ENCODE data around the gene APCDD1. TPM values are rescaled to one million over a fixed set of nuclear protein-coding genes. Genes with fewer than 3 reads are reported as not detected.
A peak's percentile ranks its signal among the peaks of the same experiment; 100 is the strongest.

The APCDD1 gene
- total and polyA plus RNA-seq, 2 of the 13 experiments (the other 11 are each of a cell fraction or from before 2014, with no cell fraction given): 2.1 to 8.6 TPM

- peak overlapping the region; percentile 67 for H2AFZ ChIP-seq (ENCODE audit: low read length)
- peak overlapping the region; percentile 81 for H3K27ac ChIP-seq (ENCODE audit: extremely low read length, insufficient read depth, low read length)
- no TSS peak for BruUV-seq (replicated peaks)
- DNase-seq (ENCODE audit: low spot score) (no peak), FAIRE-seq (no peak), ATAC-seq (no peak)
- peaks cover 40% of the 10 kb centered on the region for H3K4me1 ChIP-seq (ENCODE audit: insufficient read depth, low read length)
- no peaks in the 10 kb centered on the region for H3K36me3 ChIP-seq (replicated peaks in 1 of 2; ENCODE audit: control insufficient read depth in 1 of 2, insufficient read depth in 2 of 2, low read length in 2 of 2)
- H3K9ac ChIP-seq (ENCODE audit: insufficient read depth, low read depth, low read length): peak overlapping the region; percentile 83
- WGBS (ENCODE audit: low lambda C conversion rate): 59% methylated on average over 7 of the region's 7 CpGs
- H3K27me3 ChIP-seq (ENCODE audit: control insufficient read depth in 1 of 2, insufficient read depth in 2 of 2, low read length in 2 of 2): peaks cover 0 to 4% of the 10 kb centered on the region in 2 experiments; a peak in 2 of 5 replicates
- peak overlapping the region; percentile 29 to 94 (median 93) for H3K4me3 ChIP-seq (replicated peaks in 1 of 3; ENCODE audit: insufficient read depth in 1 of 3, low read depth in 2 of 3, low read length in 3 of 3)
- in situ Hi-C loops (cut with HindIII; ENCODE audit: extremely low pct_ligation_motif_present, low pct_unique_long_range_greater_than_20kb): no loop called here
- H3K9me3 ChIP-seq (ENCODE audit: low read length): no peaks in the 10 kb centered on the region
- POLR2A ChIA-PET: interaction anchor here (0.7 to 1.3 kb wide), 3 partner anchors 10 to 384 kb away, joined by 3 to 6 read pairs (median 3); no protein-coding TSS in a partner anchor
- H3K79me2 ChIP-seq (ENCODE audit: insufficient read depth, low read length): peaks cover 39% of the 10 kb centered on the region
- TF ChIP-seq ZNF619 (CRISPR knock-in tag; IDR thresholded peaks at IDR 0.05) (no peak), ZUFSP (CRISPR knock-in tag; IDR thresholded peaks at IDR 0.05; ENCODE audit: borderline replicate concordance) (no peak), EZH2 (conservative IDR thresholded peaks at IDR 0.05; ENCODE audit: low read depth, low read length) (no peak), REXO4 (CRISPR knock-in tag; IDR thresholded peaks at IDR 0.05; ENCODE audit: borderline replicate concordance) (no peak), ZMYM3 (CRISPR knock-in tag; IDR thresholded peaks at IDR 0.05) (no peak), ZNF670 (CRISPR knock-in tag; IDR thresholded peaks at IDR 0.05; ENCODE audit: borderline replicate concordance) (no peak)
- TF ChIP-seq, protein P1, sequence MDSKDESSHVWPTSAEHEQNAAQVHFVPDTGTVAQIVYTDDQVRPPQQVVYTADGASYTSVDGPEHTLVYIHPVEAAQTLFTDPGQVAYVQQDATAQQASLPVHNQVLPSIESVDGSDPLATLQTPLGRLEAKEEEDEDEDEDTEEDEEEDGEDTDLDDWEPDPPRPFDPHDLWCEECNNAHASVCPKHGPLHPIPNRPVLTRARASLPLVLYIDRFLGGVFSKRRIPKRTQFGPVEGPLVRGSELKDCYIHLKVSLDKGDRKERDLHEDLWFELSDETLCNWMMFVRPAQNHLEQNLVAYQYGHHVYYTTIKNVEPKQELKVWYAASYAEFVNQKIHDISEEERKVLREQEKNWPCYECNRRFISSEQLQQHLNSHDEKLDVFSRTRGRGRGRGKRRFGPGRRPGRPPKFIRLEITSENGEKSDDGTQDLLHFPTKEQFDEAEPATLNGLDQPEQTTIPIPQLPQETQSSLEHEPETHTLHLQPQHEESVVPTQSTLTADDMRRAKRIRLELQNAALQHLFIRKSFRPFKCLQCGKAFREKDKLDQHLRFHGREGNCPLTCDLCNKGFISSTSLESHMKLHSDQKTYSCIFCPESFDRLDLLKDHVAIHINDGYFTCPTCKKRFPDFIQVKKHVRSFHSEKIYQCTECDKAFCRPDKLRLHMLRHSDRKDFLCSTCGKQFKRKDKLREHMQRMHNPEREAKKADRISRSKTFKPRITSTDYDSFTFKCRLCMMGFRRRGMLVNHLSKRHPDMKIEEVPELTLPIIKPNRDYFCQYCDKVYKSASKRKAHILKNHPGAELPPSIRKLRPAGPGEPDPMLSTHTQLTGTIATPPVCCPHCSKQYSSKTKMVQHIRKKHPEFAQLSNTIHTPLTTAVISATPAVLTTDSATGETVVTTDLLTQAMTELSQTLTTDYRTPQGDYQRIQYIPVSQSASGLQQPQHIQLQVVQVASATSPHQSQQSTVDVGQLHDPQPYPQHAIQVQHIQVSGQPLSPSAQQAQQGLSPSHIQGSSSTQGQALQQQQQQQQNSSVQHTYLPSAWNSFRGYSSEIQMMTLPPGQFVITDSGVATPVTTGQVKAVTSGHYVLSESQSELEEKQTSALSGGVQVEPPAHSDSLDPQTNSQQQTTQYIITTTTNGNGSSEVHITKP (CRISPR knock-in tag; IDR thresholded peaks at IDR 0.05; ENCODE audit: low read depth): no peak
- TF ChIP-seq, protein P2, sequence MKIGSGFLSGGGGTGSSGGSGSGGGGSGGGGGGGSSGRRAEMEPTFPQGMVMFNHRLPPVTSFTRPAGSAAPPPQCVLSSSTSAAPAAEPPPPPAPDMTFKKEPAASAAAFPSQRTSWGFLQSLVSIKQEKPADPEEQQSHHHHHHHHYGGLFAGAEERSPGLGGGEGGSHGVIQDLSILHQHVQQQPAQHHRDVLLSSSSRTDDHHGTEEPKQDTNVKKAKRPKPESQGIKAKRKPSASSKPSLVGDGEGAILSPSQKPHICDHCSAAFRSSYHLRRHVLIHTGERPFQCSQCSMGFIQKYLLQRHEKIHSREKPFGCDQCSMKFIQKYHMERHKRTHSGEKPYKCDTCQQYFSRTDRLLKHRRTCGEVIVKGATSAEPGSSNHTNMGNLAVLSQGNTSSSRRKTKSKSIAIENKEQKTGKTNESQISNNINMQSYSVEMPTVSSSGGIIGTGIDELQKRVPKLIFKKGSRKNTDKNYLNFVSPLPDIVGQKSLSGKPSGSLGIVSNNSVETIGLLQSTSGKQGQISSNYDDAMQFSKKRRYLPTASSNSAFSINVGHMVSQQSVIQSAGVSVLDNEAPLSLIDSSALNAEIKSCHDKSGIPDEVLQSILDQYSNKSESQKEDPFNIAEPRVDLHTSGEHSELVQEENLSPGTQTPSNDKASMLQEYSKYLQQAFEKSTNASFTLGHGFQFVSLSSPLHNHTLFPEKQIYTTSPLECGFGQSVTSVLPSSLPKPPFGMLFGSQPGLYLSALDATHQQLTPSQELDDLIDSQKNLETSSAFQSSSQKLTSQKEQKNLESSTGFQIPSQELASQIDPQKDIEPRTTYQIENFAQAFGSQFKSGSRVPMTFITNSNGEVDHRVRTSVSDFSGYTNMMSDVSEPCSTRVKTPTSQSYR (CRISPR knock-in tag; IDR thresholded peaks at IDR 0.05; ENCODE audit: borderline replicate concordance): no peak
- TF ChIP-seq, protein P3, sequence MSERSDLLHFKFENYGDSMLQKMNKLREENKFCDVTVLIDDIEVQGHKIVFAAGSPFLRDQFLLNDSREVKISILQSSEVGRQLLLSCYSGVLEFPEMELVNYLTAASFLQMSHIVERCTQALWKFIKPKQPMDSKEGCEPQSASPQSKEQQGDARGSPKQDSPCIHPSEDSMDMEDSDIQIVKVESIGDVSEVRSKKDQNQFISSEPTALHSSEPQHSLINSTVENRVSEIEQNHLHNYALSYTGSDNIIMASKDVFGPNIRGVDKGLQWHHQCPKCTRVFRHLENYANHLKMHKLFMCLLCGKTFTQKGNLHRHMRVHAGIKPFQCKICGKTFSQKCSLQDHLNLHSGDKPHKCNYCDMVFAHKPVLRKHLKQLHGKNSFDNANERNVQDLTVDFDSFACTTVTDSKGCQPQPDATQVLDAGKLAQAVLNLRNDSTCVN (CRISPR knock-in tag; IDR thresholded peaks at IDR 0.05; ENCODE audit: borderline replicate concordance): no peak
- TF ChIP-seq, protein P4, sequence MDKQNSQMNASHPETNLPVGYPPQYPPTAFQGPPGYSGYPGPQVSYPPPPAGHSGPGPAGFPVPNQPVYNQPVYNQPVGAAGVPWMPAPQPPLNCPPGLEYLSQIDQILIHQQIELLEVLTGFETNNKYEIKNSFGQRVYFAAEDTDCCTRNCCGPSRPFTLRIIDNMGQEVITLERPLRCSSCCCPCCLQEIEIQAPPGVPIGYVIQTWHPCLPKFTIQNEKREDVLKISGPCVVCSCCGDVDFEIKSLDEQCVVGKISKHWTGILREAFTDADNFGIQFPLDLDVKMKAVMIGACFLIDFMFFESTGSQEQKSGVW (CRISPR knock-in tag; IDR thresholded peaks at IDR 0.05; ENCODE audit: borderline replicate concordance): no peak
- peaks cover 6% of the 10 kb centered on the region for H4K20me1 ChIP-seq (ENCODE audit: insufficient read depth, low read length)
- CTCF ChIA-PET (ENCODE audit: low intra/inter-chr PET ratio, low total read pairs): no interaction called here
- intact Hi-C loops (cut with micrococcal nuclease; ENCODE audit: unreplicated experiment): no loop called here
- peak overlapping the region; percentile 73 for H3K4me2 ChIP-seq (ENCODE audit: low read depth, low read length)
Observed at GRCh38 chr18:10525371-10525691, 70.9 kb downstream of the APCDD1 start.

Data from HepG2 (cell line).